HG03135 (cell line): ENCODE data around the gene GOLT1A.

Experiments
- ATAC-seq: cut with Tn5 transposase; IDR thresholded peaks from one replicate; pipeline ENCODE4 v1.9.1; 2021; ENCODE audit warnings: mild to moderate bottlenecking, moderate library complexity; ENCODE audit not compliant: unreplicated experiment

Gene GOLT1A

DNA sequence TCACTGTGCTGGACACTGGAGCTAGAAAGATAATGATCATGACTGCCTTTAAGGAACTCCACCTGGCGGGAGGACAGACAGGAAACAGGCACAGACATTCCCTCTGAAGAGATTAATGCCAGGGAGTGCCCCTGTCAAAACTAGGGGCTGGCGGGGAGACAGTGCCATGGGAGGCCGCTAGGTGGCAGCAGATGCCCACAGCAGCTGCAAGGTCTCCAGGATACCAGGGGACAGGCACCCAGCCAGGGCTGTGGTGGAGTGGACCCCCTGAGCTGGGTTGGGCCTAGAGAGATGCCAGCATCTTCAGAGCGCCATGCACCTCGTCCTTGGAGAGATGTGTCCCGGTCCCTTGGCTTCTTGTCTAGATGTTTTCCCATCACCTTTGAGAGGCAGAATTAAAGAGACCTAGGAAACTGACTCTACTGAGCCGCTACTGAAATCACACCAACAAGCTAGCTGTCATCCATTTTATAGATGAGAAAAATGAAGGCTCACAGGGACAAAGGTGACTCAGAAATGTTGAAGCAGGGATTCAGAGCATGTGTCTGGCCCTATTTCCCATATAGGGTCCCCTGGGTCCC, 51.2 kb downstream of the GOLT1A start:
- no peak for ATAC-seq

DNA sequence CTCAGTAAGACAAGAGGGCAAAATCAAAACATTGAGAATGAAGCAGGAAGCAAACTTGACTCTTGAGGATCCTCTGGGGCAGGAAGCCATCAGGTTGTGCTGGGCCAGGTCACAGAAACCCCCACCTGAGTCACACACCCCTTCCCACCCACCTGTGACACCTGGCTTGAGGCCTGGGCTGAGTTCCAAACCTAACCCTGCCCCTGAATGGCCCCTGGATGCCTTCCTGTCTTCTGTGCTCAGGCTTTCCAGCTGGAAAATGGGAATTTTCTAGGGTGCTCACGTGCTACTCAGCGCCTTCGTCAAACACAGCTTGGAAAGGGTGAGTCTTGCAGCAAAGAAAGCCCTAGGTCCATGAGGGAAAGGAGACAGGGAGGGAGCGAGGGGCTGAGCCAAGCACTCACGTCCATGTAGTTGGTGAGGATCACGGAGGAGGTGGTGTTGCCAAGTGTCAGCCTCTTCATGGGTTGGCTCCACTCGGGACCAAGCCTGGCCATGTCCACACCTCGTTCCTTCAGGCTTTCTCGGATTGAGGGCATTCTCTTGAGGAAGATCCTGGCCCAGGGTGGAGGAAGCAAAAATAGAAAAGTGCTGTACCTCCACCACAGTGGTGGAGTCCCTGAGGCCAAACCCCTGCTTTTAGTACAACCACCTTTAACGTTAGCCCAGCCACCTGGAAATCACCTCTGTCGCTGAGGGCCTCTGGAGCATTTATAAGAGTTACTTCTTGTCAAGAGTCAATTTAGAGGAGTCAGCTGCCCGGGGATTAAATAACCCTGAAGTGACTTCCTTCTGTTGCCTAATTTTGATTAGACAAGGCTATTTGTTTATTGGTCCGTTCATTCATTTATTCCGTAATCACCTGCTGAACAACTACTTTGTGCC, 51.9 kb downstream of the GOLT1A start:
- no peak for ATAC-seq

DNA sequence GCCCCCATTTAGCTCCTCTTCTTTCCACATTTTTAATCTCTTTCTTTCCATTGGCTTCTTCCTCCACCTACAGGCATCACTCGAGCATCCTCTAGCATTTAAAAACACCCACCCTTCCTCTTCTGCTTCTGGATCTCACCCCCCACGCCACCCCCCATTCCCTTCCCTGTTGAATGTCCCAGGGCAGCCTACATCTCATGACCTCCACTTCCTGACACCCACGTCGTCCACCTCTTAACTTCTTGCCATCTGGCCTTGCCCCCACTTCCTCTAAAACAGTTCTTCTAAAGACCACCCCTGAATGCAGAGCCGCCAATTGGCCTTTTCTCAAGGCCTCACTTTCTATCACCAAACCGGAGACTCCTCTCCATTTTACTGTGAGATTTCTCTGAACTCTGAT, 55.8 kb downstream of the GOLT1A start:
- no peak for ATAC-seq

DNA sequence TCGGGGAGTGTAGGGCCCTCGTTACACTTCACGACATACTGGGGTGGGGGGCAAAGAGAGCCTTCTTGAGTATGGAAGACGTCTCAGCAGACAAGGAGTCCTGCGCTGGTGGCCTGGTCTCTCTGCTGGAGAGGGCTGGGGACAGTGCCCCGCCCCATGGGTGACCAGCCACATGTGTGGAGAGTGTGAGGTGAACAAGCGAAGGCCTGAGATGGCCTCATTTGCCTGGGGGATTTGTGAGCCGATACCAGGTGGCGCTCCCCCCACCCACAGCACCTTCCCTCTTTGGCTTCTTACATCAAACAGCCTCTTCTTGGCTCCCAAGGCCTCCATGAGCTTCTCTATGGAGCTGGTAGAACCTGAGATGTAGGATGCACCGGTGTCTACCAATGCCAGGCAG, 57.9 kb downstream of the GOLT1A start:
- ATAC-seq, result no peak

DNA sequence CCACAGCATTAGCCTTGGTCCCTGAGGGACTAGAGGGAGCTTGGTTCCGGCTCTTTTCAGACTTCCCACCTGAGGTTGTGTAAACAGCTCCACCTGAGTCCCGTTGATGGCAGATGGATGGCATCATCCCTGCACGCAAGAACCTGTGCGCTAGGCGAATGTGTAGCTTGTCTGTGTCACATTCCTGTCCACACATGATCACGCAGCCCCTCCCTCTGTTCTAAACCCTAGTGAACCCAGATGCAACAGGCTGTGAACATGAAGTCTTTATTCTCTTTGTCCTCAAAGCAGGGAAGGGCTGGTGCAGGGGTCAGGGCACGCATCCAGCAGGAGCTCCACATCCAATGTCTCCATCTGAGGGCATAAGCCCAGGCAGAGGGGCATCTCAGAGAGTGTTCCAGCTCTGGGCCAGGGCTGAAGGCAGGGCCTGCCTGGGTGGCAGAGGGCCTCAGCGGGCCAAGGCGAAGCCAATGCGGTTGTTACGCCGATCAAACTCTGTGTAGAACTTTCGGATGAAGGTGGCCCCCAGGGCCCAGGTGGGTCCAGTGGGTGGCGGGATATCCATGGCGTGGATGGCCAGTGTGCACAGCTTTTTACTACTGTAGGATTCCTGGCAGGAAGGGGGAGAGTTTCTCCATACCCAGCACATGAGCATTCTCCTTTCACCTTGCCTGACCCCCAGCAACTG, 59.1 kb downstream of the GOLT1A start:
- ATAC-seq, result no peak

DNA sequence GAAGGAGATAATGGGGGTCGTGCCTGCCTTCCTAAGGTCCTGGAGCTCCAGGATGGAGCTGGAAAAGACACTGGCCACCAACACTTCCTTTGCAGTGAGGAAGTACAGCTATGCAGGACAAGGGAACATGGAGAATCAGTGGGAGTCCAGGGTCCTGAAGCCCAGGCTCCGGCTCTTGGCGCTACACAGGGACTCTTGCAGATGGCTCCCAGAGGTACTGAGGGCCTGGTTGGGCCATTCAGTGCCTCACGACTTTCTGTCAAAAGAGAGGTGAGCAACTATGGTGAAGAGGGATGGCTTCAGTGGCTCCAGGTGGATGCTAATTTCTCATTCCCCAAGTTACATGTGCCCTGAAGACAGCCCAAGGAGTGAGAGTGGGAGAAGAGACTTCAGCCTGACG, 60.1 kb downstream of the GOLT1A start:
- ATAC-seq, result no peak

DNA sequence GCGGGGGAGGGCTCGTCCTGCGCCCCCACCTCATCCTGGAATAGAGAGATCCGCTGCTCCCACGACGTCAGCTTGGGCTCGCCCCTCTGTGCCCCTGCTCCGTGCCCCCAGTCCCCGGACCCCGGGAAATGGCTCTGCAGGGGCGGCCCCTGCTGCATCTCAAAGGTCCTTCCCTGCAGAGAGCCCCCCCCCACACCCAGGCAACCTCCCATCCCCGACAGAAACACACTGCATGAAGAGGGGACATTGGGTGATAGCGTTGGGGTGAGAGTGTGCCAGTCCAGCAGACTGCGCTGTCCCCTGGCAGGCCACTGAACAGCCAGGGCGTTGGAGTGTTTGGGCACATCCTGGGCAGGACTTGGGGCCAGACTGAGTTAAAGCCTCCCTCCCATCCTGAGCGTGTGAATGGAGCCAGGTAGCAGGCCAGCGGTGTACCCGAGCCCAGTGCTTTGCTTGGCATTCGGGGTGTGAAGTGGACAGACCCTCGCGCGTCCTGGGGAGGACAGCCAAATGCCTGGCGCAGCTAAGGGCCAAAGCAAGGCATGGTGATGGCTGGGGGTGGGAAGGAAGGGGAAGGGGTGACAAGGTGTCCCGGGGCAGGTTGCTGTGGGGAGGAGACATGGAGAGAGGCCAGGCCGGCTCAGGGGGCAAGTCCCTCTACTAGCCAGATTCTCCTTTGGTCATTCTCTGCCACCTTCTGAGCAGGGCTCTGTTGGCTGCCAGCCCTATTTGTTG, 61.3 kb downstream of the GOLT1A start:
- no peak for ATAC-seq

DNA sequence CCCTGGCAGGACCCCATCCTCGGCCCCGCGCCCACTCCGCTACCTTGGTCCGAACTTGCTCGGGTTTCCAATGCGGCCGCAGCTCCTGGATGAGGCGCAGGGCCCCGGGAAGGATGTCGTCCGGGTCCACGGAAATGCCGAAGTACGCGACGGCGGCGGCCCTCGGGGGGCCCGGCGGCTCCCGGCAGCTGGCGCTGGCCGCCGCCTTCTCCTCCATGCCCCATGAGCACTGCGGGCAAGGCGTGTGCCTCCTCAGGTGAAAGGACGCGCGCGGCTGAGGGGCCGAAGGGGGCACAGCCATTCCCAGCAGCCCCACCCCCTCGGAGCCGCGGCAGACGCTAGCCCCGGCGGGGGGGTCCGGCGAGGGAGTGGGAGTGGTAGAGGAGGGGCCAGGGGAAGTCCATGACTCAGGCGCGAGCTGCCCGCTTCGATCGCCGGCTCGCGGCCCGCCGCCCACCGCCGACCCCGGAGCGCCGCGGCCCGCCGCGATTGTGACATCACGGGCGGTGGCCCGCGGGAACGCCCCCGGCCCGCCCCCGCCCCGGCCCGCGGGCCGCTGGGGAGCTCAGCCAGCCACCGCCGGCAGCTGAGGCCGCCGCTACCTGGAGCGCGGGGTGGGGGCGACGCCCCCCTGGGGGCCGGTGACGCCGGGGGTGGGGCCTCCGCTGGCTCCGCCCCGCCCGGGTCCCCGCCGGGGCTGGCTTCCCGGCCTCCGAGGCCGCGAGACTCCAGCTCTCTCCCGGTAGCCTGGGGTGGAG, 62.1 kb downstream of the GOLT1A start, which contains the start of gene ETNK2:
Gene ETNK2 (minus strand): TSS at position 493 of the 758 bp plus-strand sequence. CDS start 192 bp downstream, at position 301.
- ATAC-seq, result no peak

DNA sequence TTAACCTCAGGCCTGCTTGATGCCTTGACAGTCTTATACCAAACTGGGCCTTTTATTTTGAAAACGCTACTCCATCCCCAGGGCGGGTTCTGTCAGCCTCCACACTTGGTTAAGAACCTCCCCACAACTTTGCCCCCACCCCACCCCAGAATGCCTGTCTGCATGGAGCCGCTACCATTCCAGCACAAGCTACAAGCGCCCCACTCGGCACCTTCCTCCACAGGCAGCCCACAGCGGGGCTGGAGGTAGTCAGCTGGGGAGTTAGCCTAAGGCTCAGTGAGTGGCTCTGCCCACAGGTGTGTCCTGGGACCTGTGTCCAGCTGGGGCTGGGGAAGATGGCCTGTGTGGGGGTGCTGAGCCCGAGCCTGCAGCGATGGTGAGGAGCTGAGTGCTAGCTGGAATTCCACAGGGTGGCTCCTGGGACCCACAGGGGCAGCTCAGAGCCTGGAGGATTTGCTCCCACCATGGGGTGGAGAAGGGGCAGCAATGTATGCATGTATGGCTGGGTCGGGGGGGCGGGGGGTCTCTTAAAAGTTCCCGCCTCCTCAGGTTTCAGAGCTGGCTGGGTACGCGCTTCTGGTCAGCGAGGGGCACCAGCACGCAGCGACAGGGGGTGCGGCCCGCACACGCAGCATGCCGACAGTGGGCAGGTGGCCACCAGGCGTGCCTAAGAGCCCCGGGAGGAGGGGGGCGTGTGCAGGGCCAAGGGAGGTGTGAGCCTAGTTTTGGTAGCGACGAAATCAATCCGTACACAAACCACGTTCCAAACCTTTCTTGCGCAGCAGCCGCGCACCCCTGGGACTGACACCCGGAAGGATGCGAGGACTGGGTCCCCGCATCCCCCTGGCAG, 62.9 kb downstream of the GOLT1A start:
- no peak for ATAC-seq

DNA sequence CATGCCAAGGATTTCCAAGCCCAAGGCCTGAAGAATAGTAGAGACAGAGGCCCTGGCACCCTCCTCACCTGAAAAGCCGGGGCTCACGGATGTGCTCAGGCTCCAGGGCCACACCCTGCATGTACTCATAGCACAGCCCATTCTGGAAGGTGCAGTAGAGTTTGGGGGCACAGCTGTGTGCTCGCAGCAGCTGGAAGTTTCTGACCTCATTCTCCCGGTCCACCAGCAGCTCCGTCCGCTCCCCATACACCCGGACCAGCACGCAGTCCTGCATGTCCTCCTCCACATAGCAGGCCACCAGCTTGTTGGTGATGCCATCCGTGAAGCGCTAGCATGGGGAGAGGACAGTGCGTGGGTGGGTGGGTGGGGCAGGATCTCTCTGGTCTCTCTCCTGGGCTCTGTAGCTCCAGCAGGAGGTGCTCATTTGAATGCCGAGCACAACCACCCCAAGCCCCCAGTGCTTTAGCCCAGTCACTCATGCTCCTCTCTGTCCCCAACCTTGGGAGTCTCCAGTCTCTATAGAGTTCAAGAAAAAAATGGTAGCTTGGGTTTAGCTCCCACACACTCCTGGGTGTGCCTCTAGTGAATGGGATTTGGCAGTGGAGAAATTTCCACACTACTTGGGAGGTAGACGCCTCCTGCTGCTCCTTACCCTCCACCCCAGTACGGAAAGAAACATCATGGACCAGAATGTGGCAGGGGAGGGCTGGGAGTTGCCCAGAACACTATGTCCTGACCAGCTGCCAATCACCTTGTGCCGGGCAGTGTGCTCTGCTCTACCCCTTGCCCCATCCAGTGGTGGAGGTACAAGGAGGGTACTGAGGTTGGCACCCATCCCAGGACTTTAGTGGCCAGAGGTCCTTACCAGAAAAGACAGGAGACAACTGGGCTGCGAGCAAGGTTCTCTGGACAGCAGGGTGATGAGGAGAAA, 63.9 kb downstream of the GOLT1A start:
- ATAC-seq, result no peak

DNA sequence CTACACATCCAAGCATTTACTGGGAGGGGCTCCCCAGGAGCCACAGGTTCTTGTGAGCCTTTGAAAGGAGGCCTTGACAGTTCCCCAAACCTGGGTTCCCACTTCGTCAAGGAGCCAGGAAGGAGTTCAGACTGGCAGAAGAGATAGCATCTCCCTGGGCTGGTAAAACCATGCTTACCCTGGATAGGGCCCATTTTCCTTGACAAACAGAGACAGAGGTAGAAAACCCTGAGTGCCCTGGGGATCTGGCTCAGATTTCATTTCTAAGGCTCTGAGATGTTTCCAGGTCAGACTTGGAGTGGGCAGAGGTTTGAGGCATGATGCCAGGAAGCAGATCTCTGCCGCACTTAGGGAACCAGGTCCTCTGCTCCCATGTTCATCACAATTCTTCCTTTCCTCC, 64.7 kb downstream of the GOLT1A start:
- no peak for ATAC-seq
